GM19467 (cell line): ENCODE results near the gene ITFG2.

ENCODE experiments used
- ATAC-seq: cut with Tn5 transposase; IDR thresholded peaks from one replicate; pipeline ENCODE4 v1.9.1; 2021; ENCODE audit warnings: mild to moderate bottlenecking, moderate library complexity; ENCODE audit not compliant: unreplicated experiment

The ITFG2 gene

DNA sequence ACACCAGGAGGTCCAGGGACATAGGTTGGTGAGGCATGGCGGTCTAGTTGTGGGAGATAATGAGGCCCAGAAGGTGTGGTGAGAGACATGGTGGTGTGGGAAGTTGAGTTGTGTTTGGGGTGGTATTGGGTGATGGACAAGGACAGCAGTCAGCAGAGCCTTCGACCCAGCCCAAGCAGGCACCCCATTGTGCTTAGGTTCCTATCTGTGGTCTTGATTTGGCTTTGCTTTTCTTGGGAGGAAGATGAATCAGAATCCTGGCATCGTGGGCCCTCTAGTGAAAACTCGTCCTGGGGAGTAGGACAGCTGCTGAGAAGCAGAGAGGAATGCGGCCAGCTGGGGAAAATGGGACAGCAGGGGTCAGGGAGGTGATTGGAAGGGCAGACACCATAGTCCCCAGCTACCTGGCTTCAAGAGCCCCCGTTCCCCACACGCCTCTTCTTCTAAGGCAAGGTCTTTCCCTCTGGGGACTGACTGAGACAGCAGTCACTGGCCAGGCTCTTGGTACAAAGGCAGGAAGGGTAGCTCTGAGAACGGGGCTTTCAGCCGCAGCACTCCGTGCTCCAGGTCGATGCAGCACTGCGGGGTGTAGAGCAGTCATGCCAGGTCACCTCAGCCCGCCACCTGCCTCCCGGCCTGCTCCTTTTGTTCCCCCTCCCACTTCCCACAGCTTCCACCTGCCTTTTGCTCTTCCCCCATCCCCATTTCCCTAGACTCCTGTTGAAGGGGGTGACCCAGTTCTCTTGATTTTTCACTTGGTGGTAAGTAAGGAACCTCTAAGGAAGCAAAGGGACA lies 14.4 kb downstream of the ITFG2 start:
- no peak for ATAC-seq

DNA sequence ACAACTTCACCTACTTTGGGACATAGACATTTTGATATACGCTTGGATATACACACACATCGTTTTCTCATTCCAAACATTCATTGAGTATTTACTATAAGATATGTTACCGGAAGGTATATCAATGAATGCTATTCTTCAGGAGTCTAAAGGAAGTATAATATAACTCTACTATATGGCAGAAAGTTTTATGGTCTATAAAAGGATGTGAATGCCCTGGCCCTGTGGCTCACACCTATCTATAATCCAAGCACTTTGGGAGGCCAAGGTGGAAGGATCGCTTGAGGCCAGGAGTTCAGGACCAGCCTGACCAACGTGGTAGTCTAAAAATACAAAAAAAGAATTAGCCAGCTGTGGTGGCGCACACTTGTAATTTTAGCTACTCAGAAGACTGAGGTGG lies 16.8 kb downstream of the ITFG2 start:
- no peak for ATAC-seq

DNA sequence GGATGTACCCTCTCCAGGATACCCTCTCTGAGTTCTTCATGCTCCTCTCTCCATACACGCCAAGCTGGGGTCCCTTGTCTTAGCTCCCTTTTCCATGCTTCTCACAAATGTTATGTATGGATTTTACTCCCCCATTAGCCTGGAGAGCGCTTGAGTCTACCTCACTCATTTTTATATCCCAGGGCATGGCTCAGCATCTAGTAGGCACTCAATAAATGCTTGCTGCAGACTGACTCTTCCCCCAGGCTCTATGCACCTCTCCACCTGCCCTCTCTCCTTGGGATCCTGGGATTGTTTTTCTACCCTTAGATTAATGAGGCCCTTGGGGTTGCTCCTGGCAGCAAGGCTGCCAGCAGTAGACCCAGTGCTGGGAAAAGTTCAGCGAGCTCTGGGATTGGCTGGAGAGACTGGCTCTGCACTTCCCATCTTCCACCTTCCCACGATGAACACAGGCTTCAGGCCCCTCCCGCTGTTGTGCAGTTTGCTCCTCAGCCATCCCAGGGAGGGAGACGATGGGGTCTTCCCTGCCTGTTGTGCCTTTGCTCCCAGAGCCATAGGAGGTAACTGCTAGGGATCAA lies 20.2 kb downstream of the ITFG2 start:
- no peak for ATAC-seq

DNA sequence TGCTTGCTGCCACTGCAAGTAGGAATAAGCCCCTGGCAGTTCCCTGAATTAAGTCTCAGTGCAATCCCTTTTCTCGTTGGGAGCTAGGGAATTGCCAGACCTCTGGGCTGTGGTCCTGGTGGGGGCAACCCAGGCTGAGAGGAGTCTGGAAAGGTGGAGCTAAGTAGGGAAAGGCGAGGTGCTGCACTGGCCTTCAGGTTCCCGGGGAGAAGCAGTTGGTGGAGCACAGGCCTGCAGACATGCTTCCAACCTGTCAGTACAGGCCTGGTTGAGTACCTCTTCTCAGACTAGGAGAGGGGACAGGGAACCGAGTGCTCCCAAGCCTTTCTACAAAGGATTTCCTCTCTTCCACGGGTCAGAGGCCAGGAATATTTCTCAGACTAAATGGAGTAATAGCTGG lies 20.9 kb downstream of the ITFG2 start:
- ATAC-seq, result no peak

DNA sequence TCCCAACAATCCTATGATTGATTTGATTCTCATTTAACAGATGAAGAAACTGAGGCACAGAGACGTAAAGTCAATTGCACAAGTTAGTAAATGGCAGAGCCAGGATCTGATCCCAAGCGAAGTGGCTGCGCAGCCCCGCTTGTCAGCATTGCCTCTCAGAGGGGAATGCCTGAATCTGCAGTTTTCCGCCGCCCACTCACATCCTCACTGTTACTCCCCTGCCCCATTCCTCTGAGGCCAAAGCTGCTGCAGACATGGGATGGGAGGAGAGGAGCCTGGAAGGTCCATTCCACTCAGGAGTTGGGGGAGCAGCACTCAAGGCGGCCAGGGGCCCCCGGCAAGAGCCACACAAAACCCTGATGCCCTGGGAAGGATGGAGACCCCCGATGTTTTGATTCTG lies 21.3 kb downstream of the ITFG2 start:
- no peak for ATAC-seq

DNA sequence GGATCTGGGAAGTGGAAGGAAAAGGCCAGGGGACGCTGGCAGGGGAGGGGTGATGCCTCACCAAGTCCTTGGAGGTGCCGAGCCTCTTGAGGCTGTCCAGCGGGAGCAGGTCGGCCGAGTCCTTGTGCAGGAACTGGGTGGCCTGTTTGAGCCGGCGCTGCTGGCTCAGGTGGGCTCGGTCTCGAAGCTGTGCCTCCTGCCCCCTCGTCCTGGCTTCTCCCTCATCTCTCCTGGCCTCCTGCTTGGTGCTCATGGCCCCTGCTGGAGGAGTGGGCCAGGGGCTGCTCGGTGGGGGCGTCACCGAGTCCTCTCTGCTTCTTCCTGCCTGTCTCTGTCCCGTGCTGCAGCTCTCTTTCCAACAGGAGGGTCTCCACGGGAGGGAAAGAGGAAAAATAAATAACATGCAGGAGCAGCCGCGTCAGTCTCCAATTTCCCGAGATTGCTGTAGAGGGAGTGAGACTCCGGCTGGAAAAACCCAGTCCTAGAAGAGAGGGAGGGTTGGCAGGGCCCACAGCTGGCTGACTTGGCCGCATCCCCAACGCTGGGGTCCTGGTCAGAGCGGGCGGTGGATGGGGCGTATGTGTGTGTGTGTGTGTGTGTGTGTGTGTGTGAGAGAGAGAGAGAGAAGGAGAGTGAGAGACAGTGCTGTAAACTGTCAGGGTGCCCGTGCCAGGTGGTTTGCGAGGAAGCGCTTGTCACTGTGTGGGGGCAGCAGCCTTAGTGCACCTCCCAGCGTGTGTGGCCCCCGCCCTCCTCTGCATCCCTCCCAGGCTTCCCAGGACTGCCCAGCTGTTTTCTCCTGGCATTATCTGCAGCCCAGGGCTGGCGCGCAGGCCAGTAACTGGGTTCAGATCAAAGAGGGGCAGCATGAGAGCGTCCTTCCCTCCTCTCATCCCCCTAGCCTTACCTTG lies 22.4 kb downstream of the ITFG2 start, which contains the start of gene NRIP2:
Gene NRIP2 (minus strand): TSS at position 455 of the 911 bp plus-strand sequence. CDS start 52 bp downstream, at position 403.
- no peak for ATAC-seq

DNA sequence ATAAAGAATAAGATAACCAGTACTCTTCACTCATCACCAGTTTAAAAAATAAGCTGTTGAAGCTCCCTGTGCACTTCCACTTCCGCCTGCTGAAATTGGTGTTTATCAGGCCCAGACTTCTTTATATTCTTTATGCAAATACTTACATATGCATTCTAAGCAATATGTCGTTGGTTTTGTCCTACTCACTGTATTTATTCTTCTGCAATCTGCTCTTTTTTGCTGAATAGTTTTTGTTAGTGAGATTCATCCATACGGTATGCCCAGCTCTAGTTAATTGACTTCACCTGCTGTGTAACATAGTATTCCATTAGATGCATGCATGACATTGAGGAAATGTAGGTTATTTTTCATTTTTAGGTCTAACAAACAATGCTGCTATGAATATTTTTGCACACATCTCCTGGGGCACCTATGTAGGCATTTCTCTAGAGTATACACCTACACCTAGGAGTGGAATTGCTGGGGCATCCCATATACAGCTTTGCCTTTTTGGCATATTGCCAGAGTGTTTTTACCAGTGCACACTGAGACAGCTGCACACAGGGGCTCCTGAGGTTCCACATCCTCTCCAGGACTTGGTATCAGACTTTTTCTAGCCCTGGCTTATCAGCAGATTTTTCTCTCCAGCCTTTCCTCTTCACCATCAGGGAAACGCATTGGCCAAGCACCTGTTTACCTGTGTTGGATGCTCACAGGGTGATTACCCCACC lies 23.4 kb downstream of the ITFG2 start:
- no peak for ATAC-seq

DNA sequence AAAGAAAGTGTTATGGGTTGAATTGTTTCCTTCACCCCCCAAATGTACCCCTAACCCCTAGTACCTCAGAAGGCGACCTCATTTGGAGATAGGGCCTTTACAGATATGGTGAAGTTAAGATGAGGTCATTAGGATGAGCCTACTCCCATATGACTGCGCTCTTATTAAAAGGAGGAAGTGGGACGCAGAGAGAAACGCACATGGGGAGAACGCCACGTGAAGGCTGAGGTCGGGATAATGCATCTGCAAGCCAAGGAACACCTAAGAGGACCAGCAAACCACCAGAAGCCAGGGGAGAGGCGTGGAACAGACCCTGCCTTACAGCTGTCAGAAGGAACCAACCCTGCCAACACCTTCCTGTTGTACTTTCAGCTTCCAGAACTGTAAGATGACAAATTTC lies 24.1 kb downstream of the ITFG2 start:
- no peak for ATAC-seq

DNA sequence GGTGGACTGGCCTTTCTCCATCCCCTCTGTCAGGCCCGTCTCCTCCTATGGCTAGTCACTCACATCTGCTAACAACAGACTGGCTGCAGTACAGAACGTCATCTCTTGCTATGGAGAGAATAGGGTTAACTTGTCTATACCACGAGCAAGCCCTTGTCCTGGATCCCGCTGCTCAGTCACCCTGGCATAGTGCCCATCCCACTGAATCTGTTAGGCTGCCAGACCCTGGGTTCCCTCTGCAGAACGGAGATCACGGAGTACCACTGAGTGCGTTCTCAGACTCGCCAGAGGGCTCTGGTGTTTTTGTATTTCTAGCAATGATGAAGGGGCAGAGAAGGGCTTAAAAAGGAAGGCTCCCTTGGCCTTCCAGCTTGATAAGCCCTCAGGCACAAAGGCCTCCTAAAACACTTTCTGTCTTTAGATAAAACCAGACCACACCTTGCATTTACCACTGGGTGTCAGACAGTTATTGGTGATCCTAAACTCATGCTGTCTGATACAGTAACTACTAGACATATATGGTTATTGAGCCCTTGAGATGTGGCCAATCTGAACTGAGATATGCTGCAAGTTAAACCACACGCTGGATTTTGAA lies 28.7 kb downstream of the ITFG2 start:
- no peak for ATAC-seq

DNA sequence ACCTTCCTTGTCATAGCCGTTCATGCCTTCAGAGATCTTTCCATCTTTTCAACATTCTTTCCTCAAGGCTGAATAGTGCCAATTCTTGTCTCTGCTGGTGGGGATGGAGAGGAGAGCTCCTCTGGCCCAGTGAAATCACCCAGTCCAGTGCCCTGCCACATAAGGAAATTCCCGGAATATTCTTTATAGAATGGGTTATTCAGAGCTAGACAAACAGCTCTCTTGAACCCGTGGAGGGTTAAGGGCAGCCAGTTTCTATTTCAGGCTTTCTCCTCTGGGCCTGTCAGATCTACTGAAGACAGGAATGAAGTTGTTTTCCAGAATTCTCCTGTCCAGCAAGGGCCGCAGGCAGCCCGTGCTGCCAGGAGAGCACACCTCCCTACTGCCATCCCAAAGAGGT lies 30.5 kb downstream of the ITFG2 start:
- no peak for ATAC-seq

DNA sequence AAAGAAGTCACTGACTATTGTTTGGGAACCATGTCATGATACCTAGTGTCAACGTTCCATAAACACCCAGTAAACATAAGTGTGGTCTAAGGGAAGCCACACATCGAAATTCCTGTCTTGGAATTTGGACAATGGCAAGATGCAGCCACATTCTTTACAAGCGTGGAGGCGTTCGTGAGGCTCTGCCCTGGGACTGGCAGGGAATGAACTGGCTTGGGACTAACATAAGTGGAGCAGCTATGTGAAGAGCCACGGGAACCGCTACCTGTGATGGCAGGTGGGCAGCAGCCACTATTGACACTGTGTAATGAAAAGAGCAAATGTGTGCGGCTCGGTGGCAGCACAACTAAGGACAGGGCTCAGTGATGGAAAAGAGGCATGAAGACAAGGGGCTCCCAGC lies 32.3 kb downstream of the ITFG2 start:
- no peak for ATAC-seq

DNA sequence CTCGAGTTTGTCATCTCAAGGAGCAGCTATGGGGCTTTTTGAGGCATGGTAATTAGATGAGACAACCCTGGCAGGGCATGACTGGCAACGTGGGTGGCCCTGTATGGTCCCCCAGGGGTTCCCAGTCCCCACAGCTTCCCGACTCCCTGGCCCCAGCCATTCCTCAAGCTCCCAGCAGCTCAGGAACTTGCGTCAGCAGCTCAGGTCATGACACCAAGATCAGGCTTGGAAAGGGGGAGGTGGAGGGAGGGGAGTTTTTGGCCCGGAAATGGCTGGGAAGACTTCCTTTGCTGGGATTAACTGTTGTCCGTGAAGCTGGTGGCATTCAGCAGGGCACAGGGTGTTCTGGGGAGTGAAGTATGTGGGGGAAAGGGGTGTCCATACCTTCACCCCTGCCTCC lies 32.8 kb downstream of the ITFG2 start:
- no peak for ATAC-seq

DNA sequence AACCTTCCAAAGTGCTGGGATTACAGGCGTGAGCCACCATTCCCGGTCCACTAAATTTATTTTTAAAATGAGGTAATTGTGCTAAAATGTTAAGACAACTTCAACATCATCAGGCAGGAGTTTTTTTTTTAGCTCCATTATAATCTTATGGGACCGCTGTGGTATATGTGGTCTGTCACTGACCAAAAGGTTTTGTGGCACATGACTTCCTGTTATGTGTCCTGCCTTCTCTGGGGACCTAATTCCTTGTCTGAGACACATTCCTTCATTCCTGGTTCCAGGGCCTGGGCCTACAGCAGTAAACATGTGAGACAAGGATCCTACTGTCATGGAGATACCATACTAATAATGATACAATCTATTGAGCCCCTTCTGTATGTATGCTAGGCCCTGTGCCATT lies 39.5 kb downstream of the ITFG2 start:
- no peak for ATAC-seq

DNA sequence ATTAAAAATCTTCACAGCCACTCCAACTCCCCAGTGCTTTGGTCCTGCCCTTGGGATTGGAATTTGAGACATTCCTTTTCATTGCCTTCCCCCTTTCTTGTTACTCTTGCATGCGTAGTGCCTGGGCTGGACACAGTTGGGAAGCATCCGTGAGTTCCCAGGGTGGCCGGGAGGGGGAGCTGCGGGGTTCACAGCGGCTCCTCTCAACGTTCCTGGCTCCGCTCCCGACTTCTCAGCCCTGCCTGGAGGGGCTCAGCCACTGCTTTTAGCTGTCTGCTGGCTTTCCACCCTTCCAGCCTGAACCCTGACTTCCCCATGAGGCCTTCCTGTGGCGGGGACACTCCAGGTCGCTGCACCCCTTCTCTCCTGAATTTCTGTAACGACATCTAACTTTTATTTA lies 41.2 kb downstream of the ITFG2 start:
- no peak for ATAC-seq

DNA sequence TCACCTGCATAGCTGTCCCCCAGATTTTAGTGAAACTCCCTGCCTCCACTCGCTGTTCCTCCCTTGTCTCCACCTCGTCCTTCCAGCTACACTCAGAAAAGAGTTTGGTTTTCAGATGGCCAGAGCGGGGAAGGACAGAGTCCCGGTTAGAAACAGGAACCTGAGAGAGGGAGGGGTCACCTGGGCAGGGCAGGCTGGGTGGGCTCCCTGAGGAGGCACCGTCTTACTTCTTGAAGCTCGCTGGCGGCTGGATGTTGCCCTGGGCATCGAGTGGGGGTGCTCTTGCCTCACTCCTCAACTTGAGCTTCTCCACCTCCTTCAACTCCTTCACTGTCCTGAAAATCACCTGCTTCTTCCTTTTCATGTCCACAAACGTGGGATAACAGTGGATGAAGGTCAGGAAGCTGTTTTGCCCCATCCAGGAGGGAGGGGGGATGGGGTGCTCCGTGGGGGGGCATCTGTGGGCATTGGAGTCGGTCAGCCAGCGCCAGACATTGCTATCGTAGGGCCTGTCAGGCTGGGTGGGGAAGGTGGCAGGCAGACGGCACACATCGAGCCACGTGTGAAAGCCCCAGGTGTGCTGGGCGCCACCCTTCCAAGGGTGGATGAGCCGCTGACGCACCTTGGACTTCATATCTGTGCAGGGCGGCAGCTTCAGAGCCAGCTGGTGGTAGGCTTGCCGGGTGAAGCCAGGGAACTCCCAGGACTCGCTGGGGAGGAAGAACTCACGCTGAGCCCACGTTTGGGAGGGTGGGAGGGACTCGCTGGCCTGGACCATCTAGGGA lies 42.4 kb downstream of the ITFG2 start:
- no peak for ATAC-seq

DNA sequence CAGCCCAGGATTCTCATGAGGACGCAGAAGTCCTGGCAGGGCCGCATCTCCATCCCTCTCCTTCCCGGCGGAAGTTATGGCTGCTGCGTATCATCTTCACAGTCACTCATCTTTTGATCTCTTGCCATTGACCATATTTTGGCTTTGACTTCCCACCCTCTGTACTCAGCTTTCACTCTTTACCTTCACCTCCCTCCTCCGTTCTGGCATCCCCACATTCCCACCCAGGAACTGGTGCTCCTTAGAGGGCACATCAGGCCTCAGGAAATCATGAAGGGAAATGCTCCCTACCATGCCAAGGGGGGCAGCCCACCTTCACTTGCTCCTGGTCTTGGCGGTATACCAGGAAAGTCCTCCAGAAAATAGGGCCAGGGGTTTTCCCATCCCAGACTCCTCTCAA lies 43.1 kb downstream of the ITFG2 start:
- ATAC-seq, result no peak

DNA sequence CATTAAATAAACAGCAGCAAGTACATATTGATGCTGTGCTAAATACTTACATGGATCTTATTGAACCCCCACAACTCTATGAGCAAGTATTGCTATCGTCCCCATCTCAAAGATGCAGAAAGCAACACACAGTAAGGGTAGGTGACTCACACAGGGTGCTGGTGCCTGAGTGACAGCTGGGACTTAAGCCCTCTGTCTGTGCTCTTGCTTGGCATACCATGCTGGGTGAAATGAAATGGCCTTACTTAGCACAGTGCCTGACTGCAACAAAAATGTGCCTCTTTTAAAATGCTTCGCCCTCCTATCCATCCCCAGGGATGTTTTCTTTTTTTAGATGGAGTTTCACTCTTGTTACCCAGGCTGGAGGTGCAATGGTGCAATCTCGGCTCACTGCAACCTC lies 43.6 kb downstream of the ITFG2 start:
- no peak for ATAC-seq

DNA sequence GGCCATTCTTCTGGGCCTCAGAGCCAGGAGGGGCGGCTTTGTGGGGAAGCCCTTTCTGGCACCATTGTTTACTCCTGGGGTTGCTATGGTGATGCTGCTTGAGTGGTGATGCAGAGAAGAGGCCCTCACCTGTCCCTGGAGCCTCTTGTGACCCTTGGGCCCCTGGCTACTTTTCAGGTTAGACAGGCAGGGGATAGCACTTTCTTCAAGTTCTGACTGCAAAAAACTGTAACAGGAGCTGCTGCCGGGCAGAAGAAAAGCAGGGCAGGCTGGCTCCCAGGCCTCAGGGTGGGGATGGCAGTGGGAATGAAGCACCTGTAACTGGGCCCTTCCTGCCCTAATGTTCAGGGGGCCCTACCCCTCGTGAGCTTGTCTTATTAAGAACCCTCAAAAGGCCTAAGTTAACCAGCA lies 44.6 kb downstream of the ITFG2 start, which contains the start of gene TEX52:
Gene TEX52 (minus strand): TSS at position 19 of the 411 bp plus-strand sequence. CDS start 13 bp downstream, at position 6.
- no peak for ATAC-seq

DNA sequence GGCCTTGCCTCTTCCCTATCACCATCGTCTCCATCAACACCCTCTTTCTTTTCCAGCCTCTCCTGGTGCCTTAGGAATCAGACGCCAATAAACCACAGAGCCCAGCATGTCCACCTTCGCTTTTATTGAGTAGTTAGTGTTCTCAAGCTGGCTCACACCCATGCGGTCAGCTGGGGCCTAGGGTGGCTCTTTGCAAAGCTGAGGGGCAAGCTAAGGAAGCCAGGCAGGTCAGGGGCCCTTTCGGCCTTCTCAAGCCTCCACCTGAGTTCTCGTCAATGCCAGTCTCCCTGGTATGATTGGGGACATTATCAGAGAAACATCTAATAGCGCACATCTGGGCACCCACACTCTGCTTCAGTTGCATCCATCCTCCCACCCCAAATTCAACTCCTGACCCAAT lies 45.1 kb downstream of the ITFG2 start:
- no peak for ATAC-seq

DNA sequence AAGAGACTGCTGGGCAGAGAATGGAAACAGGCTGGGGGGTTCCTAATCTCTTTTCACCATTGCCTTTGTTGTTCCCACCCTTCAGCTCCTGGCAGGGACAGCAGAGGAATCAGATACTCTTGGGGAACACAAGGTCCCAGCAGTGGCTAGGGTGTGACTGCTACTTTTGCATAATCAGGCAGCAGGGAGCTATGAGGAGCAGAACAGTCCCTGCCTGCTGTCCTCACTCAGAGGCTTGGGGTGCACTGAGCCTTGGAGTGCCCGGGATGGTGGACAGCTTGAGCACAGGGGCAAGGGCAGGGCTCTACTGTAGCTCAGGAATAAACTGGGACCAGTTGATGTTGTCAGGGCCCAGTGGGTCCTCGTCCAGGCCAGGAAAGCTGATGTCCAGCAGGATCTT lies 45.9 kb downstream of the ITFG2 start:
- no peak for ATAC-seq
